NCI-H1105 treated with DMSO at 0.1 percent for 48 hours (cell line): ENCODE results near the gene EEF2KMT.
"Not testable (repeated sequence)": the region's sequence is repeated elsewhere in the genome, so short reads cannot be mapped to it uniquely, and the experiment has no call there.

Source experiments
- DNase-seq: peaks from one replicate; lab custom pipeline; 2025; lab: John Stamatoyannopoulos, UW

The EEF2KMT gene

DNA sequence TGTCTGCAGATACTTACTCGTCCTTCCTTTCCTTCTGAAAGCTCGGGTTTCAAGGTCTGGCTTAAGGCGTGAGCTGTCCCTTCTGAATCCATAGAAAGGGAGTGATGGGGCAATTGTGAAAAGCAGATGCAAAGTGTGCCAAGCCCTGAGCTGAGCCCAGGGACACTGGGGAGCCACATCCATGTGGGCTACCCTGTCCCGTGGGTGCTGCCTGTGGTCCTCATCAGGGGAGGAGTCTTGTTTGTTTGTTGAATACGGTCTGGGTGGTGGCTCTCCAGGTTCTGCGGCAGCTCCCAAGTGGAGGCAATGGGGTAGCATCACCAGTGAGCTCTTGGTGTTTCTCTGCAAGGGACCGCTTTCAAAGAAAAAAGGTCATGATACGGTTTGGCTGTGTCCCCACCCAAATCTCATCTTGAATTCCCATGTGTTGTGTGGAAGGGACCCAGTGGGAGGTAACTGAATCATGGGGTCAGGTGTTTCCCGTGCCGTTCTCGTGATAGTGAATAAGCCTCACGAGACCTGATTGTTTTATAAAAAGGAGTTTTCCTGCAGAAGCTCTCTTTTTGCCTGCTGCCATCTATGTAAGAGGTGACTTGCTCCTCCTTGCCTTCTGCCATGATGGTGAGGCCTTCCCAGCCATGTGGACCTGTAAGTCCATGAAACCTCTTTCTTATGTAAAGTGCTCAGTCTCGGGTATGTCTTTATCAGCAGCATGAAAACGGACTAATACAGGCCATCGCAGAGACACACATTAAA is 27.0 kb downstream of the EEF2KMT start:
- no peak for DNase-seq

DNA sequence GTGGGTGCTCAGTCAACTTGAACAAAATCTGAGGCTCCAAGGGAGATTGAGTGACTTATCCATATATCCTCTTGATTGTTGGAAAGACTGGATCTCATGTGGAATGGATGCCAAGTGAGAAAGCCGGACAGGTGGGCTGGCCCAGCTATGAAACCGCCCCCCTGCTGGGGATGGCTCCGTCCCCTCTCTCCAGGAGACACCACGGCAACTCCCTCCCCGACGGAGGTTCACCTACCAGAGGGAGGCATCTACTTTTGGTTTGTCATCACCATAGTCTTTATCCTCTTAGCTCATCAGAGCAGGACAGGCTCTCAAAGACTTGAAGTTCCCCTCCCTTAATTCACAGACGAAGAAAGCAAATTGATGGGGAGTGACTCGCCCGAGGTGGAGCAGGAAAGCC is 27.7 kb downstream of the EEF2KMT start:
- DNase-seq, result no peak

DNA sequence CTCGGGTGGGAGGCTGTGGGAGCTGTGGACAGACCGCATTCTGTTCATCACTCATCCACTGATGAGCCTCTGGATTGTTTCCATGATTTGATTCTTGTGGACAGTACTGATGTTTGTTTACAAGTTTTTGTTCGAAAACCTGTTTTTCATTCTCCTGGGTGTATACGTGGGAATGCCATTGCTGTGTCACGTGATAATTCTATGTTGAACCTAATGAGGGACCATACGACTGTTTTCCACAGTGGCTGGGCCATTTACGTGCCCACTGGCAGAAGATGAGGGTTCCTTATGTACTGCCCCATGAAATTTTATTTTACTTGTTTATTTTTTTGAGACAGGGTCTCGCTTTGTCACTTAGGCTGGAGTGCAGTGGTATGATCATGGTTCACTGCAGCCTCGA is 28.5 kb downstream of the EEF2KMT start:
- no peak for DNase-seq

DNA sequence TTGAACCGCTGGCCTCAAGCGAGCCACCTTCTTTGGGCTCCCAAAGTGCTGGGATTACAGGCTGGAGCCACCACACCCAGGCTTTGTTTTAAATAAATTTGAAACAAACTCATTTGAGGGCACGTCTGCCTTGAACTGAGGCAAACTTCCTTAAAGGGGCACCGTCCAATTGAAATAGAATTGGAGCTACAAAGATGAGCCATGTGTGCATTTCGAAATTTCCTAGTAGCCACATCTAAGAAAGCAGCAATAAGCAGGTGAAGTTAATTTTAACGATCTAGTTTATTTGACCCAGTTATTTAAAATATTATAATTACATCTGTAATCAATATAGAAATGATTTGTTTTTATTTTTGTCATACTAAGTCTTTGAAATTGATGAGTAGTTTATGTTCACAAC is 31.1 kb downstream of the EEF2KMT start:
- no peak for DNase-seq

DNA sequence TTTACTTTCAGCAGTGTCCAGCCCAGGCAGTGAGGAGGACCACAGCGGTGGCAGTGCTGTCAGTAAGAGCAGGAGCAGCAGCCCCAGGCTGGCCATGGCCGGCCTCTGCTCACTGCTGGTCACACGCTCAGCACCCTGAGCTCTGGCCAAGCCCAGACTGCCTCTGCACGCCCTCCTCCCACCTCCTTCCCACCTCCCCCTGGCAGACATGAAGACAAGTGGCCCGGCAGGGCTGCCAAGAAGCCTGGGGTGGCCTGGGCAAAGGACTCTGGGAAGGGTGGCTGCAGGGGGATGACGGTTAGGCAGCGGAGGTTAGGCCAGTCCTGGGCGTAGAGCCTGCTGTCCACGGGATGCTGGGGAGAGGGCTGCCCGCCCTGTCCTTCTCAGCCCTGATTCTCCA is 31.8 kb downstream of the EEF2KMT start, which contains the start of gene C16orf89:
TSS of gene C16orf89 (minus strand) at position 144 of the 400 bp plus-strand sequence. CDS start at position 96, 48 bp downstream.
- no peak for DNase-seq

DNA sequence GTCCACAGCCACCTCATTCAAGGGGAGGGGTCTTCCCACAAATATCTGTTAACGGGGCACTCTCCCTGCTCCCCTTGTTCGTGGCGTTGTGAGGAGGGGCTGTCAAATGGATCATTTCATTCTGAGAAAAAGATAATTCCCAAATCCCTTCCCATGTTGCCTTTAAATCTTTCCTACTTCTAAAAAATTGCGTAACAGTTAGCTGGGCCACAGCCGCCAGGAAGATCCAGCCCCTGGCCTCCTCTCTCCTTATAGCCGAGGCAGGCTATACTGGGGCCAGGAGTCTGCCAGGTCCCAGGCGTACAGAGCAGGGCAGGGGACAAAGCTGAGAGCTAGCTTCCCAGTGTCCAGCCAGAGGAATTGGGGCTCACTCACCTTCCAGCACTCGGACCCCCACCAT is 32.3 kb downstream of the EEF2KMT start:
- DNase-seq, result no peak

DNA sequence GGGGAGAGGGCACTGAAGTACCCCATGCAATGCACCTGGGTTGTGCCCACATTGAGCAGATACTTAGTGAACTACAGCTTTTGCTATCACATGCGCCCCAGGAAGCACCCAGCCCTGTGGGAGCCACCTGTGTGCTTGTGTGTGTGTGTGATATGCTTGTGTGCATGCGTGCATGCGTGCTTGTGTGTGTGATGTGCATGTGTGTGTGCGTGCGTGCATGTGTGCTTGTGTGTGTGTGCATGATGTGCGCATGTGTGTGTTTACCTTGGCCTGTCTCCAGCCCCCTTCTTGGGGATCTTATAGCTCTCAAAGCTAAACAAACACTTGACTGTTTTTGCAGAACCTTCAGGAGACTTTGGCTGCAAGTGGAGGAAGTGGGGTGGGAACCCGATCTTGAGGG is 32.7 kb downstream of the EEF2KMT start:
- peak; percentile 22 for DNase-seq

DNA sequence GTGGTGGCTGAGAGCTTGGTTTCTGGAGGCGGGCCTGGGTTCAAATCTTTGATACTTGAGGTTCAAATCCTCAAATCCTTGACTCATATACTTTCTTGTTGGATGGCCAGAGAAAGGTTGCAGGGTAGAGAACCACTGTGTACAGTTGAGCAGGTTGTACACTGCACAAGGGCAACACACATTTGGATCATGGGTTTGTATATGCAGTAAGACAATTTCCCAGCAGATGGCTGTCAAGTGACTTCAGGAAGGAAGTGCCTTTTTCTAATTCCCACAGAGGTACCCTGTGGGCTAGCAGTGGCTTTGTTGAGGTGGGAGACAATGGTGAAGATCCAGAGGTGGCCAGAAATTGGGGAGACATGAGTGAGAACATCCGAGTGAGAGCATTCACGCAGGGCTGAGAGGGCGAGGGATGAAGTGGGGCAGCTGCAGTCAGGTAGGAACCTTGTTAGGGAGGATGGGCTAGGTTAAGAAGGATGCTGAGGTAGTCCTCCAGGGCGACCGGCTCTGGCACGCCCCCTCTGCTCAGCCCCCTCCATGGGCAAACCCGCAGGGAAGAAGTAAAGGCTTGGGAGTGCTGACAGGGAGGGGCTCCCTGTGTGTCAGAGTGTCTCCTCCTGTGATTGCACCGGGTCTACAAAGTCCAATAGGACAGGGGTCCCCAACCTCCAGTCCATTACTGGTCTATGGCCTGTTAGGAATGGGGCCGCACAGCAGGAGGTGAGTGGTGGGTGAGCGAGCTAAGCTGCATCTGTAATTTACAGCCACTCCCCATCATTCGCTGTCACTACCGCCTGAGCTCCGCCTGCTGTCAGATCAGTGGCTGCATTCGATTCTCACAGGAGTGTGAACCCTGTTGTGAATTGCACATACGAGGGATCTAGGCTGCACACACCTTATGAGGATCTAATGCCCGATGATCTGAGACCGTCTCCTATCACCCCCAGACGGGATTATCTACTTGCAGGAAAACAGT is 34.5 kb downstream of the EEF2KMT start:
- no peak for DNase-seq

DNA sequence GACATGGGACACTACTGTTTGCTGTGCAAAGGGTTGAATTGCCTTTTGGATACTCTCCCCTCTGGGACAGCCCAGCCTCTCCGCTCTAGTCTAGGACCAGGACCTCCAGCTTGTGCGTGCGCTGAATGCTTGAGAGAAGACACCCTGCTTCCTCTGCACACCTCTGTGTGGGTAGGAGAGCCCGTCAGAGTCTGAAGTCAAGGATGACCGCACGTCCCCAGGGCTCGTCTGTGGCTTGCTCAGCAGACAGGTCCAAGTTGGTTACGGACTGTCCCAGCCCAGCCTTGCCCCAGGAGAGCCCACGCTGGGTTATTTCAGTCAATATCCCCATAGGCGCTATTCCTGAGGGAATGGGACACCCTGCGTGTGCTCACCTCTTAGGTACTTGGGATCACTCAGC is 35.5 kb downstream of the EEF2KMT start:
- no peak for DNase-seq

DNA sequence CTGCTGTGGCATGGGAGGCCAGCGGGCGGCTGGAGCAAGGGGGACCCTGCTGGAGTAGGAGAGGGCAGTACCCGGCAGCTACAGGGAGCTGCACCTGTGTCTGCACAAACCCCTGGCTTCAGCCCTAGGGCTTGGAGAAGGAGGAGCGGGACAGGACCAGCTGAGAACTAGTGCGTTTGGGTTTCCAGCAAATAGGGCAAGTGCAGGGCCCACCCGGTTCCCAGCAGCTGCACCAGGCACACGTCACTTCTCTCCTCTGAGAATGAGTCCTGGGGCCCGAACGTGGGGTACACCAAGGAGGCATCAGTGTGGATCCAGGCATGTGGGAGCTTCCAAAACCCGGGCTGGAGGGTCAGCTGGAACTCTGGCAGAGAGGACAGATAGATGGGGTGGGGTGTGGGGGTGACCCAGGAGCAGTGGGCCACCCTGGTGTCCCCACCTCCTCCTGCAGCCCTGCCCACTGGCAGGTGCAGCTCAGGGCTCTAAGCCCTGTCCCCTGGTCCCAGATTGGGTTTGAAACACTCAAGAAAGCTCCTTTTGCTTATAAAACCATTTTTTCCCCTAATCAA is 37.4 kb downstream of the EEF2KMT start:
- no peak for DNase-seq

DNA sequence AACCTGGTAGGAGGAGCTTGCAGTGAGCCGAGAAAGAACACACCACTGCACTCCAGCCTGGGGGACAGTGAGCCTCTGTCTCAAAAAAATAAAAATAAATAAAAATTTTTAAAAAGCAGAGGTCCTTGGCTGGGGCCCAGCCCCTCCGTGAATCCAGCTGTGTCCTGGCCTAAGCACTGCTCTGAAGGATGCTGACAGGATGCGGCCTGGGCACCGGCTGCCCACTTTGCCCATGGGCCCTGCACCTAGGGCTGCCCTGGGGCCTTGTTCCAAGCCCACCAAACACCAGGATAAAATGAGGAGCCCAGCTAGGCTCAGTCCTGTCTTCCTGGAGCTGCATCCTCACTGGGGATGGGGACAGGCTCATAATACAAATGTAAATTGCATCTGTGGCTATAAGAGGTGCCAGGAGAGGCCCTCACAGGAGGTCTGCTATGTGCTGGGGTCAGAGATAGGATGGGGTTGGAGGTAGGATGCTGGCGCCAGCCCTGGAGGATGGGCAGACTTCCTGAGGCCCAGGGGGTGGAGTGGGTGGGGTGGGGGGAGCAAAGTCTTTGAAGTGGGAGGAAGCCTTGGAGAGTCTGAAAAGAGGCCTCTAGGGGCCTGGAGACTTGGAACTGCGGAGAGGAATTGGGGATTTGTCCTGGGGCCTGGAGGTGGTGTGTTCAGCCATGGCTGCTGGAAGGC is 38.1 kb downstream of the EEF2KMT start:
- DNase-seq, result no peak

DNA sequence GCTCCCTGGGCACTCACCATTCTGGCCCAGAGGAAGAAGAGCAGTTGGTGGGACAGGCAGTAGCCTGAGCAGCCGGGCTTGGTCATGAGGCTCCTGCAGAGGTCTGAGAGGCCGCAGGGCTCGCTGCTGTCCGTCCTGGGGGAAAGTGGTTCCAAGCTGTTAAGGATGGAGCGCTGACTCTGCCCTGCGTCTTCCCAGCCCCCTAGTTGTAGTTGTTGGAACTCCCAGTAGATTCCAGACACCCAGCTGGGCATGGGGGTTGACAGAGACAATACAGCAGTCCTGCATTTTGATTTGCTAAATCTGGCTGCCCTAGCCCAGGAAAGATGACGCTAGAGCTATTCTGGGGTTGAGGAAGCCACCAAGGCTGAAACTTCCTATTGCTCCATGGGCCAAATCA is 39.1 kb downstream of the EEF2KMT start:
- DNase-seq, result no peak

DNA sequence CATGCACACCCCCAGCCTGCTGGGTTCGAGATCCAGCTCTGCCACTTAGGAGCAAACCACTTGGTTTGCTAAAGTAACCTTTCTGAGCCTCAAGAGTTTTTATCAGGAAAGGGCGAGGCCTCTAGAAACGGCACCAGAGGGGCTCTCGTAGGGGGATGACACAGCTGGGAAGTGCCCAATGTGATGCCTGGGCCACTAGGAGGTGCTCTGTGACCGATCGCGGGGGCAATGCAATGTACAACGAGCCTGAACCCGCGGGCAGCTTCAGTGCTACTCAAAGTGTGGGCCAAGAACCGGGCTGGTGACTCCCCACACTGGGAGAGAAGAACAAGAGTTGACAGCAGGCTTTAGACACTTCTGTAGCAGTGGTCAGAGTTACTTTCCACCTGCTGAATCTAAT is 41.2 kb downstream of the EEF2KMT start:
- no peak for DNase-seq

DNA sequence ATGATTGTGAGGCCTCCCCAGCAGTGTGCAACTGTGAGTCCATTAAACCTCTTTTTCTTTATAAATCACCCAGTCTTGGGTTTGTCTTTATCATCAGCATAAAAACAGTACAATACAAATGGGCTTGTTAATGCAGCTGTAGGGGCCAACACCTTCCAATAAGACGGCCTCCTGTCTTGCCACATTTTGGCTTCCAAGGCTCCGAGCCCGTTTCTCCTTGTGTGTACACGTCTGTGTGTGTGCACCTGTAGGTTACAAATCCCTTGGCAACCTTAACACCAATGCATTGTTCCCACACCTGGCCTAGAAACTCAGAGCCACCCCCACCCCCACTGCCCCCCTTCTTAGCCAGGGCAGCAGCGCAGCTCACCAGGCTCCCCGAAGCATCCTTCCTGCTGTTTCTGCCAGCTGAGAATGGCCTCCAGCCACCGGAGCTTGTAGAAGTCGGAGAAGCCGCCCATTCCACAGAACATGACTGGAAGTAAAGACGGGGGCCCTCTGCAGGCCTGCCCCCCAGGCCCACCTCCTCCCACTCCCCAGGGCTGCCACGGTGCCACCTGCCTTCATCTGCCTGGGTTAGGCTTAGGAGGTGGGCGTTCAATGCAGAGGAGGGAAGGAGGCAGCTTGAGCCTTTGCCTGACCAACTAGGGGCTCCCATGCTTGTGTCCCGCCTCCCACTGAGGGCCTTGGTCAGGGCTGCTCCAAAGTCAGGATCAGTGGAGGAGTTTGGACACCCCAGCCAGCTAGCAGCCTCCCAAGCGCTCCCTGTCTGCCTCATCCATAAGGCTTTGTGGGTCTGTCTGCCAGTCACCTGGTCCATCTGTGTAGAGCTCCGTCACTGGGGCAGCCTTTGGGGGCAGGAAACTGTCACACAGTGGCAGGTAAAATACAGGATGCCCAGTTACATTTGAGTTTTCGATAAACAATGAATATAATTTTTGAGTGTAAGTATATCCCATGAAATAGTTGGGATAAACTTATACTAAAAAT is 42.4 kb downstream of the EEF2KMT start:
- no peak for DNase-seq

DNA sequence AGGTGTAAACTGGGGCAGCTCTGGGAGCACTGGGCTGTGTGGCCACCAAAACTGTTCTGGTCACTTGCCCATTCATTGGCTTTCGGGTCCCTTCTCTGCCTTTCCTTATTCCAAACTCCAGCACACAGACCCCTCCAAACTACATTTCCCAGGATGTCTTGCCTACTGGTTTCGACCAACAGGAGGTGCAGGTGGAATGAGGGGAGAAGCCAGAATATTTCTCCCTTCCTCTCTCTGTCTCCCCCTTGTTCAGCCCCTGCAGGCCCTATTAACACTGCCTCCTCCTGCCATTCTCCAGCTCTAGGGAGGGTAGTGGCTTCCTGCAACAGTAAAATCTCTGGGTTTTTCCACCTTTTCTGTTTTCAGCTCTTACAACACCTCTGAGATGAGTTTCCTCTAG is 50.7 kb downstream of the EEF2KMT start:
- DNase-seq, result no peak

DNA sequence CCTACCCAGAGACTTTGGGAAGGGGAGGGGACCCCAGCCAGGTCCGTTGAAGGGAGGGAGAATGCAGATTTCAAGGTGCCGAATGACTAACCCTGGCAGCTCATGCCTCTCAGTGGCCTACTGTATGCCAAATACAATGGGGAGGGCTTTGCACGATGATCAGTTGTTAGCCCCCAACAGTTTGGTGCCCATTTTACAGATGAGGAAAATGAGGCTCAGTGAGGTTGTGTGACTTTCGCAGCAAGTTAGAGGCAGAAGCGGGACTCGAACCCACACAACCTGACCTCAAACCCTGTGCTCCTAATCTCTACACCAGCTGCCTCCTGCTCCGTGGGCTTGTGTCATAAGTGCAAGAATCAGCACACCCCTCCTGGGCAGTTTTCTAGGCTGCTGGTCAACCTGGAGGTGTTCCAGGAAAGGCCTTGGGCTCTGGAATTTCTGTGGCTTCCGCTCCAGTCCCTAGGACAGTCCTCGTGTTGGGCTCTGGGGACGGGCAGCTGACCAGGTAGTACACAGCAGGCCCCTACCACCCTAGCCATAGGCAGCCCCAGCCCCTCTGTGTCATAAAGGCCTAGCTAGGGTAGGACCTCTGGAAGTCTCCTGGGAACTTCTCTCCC is 52.0 kb downstream of the EEF2KMT start:
- no peak for DNase-seq

DNA sequence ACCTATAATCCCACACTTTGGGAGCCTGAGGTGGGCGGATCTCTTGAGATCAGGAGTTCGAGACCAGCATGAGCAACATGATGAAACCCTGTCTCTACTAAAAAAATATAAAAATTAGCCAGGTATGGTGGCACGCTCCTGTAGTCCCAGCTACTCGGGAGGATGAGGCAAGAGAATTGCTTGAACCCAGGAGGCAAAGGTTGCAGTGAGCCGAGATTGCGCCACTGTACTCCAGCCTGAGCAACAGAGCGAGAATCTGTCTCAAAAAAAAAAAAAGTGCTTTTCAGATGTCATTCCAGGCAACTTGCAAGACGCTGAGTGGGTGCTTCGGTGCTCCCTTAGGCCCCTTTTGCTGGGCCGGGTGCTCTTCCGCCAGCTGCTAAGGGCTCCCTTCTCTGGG is 53.0 kb downstream of the EEF2KMT start:
- DNase-seq, result not testable (repeated sequence)

DNA sequence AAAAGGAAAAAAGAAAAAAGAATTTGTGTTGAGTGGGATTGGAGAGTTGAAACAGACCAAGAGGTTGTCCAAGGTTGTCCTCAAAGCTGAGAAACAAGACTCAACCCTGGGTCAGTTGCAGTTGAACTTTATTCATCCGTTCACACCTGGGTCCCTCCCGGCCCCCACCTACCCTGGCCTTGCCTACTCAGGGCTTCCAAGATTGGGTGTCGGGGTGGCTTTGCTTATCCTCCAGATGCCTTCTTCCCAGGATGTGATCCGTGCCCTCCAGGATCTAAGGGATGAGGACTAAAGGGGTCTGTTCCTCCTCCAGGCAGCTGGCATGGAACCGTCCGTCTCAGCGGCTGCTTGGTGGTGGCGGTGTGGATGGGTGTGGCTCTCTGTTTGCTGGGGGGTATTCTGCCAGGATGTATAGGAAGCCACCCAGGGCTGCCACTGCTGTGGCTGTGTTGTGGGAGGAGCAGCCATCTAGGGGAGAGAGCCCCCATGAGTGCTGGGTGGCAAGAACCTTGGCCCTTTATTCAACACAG is 53.5 kb downstream of the EEF2KMT start:
- DNase-seq, result no peak

DNA sequence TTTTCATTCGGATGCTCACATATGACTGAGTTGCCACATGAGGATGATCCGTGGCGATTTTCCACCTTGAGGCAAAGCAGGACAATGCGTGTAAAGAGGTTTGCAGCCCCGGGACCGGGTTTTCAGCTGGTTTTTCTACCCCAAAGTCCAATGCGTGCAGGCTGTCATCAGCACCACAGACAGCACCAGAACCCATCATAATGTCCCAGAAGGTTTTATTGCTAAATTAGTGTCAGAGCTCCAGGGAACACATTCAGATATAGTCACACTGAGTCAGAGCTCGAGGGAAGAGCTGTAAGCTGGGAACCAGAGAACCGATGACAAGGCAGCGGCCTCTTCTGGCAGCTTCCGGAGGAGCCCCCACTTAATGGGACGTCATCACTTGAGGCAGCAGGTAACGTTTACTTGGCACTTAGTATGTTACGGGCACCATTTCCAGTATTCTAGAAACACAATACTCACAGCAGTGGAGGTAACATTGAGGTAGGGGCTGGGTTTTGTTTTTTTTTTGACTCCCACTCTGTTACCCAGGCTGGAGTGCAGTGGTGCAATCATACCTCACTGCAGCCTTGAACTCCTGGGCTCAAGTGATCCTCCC is 54.9 kb downstream of the EEF2KMT start:
- DNase-seq, result no peak
